Heart left ventricle (tissue), 13 donors: ENCODE measurements around the gene NAA20.

ENCODE experiments used
- CTCF ChIP-seq, 12 donors: fragments of 200-600 bp; sonication (generic) in 4 of 12; IDR thresholded peaks; one replicate each; pipeline versions ENCODE4 v1.5.0 to v1.8.0; 2018 to 2022; ENCODE audit warnings: antibody characterized with exemption in 12 of 12, mild to moderate bottlenecking in 5 of 12
- POLR2A ChIP-seq, 2 donors: fragments of 450-650 bp; IDR thresholded peaks; one replicate each; pipeline ENCODE4 v1.6.1; 2017; ENCODE audit warnings: antibody characterized with exemption in 2 of 2, mild to moderate bottlenecking in 2 of 2, moderate library complexity in 2 of 2
- donor health status: ischemic (EF 13 %, LVEDD 7.1; RV severe dilation, severe dysfunction).
- donor health status: DM: no; HTN: yes; CAD: no.
- donor health status: DM: no; HTN: no; CAD: no.
- donor health status: ischemic (EF 25% LVEDD 6.9; RV normal size, moderate dysfunction).
- donor health status: ischemic (EF 25% LVEDD 5.7; RV mildly dilated, moderate dysfunction).
- donor health status: ischemic (EF 35%, LVEDD 5.7; RV mildly dilated, moderate dysfunction).
- donor health status: nonischemic (EF 11% LVEDD 7.7; RV severe dilation, severe dysfunction).
- donor health status: DM: yes; HTN: yes; CAD: no.
- donor health status: PGD.
- donor health status: ischemic (EF 29% LVEDD 5.4; RV normal size, mild dysfunction).
- donor health status: nonischemic (EF 23%, LVEDD 6.1; RV moderate dilation, normal function).

- no peak for TF ChIP-seq CTCF (IDR thresholded peaks at IDR 0.05)
- no peak for TF ChIP-seq POLR2A (IDR thresholded peaks at IDR 0.05)
Observed at GRCh38 chr20:19977373-19977770, 39.8 kb upstream of the NAA20 start.
